DMS53 treated with DMSO at 0.1 percent for 48 hours (cell line): Measurements from ENCODE around the gene RRP9.
A peak's percentile ranks its signal among the peaks of the same experiment; 100 is the strongest.

Experiments used
- DNase-seq: peaks from one replicate; lab custom pipeline; 2025; ENCODE audit not compliant: unreplicated experiment; lab: John Stamatoyannopoulos, UW

RRP9 gene

GRCh38 chr3:51955893-51956770, 14.4 kb upstream of the RRP9 start:
- peak; percentile 8 for DNase-seq

DNA sequence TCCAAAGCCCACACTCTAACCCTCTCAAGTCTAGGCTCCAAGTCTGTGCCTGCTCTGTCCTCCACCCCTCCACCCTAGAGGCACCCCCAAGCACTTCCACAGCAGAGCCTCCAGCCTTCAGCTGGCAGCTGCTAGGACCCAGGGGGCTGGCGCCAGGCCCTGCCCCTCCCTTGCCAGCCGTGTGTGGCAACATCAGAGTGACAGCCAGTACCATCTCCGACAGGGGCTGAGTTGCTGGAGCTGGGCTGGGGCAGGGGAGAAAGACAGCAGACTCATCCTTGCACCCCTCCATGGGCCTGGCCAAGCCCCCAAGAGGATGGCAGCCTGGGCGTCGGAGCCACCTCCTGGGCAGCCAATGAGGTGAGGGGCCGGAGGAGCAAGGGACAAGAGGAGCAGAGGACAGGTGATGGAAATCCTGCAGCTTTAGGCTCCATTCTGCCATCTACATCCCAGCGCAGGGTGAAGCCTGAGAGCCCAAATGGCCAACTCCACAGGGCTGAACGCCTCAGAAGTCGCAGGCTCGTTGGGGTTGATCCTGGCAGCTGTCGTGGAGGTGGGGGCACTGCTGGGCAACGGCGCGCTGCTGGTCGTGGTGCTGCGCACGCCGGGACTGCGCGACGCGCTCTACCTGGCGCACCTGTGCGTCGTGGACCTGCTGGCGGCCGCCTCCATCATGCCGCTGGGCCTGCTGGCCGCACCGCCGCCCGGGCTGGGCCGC, 13.6 kb upstream of the RRP9 start, which contains the start of gene GPR62:
Gene GPR62, plus strand, starts transcription at position 207 of the 718 bp plus-strand sequence. Its CDS starts 272 bp downstream, at position 479.
- no peak for DNase-seq

- no peak for DNase-seq
Measured at GRCh38 chr3:51954713-51955112, 13.0 kb upstream of the RRP9 start.

- DNase-seq, result no peak
Measured at GRCh38 chr3:51954105-51954504, 12.4 kb upstream of the RRP9 start.

- DNase-seq, result no peak
Measured at GRCh38 chr3:51953445-51953844, 11.7 kb upstream of the RRP9 start.

- DNase-seq, result no peak
Measured at GRCh38 chr3:51950899-51951298, 9.2 kb upstream of the RRP9 start.

GRCh38 chr3:51949121-51949520, 7.4 kb upstream of the RRP9 start:
- no peak for DNase-seq

GRCh38 chr3:51948016-51948580, 6.4 kb upstream of the RRP9 start:
- no peak for DNase-seq

GRCh38 chr3:51947215-51947900, 5.7 kb upstream of the RRP9 start:
- DNase-seq, result no peak

- DNase-seq, result no peak
Measured at GRCh38 chr3:51946796-51947195, 5.1 kb upstream of the RRP9 start.

DNA sequence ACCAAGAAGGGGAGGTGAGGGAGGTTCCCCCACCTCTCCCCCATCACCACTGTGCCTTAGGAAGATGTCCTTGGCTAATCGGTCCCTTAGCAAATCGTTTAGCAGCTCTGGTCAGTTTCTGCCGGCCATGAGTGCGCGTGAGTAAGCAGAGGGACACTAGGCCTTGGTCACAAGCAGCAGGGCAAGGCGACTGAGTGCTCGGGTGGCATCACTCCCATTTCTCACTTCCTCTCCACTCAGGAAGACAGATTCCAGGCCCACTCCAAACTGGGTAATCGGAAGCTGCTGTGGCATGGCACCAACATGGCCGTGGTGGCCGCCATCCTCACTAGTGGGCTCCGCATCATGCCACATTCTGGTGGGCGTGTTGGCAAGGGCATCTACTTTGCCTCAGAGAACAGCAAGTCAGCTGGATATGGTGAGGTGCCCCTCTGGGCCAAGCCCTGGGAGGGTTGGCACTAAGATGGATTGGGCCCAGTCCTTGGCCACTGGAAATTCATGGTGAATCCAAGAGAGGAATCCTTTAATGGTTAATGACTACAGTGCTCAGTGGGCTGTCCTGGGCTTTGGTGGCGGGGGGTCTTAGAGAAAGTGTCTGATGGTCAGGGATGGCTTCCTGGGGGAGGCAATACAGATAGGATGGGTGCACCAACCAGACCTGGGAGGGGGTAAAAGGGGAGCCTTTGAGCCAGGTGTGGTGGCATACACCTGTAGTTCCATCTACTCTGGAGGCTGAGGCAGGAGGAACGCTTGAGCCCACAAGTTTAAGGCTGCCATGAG, 4.4 kb upstream of the RRP9 start:
- DNase-seq, result no peak

DNA sequence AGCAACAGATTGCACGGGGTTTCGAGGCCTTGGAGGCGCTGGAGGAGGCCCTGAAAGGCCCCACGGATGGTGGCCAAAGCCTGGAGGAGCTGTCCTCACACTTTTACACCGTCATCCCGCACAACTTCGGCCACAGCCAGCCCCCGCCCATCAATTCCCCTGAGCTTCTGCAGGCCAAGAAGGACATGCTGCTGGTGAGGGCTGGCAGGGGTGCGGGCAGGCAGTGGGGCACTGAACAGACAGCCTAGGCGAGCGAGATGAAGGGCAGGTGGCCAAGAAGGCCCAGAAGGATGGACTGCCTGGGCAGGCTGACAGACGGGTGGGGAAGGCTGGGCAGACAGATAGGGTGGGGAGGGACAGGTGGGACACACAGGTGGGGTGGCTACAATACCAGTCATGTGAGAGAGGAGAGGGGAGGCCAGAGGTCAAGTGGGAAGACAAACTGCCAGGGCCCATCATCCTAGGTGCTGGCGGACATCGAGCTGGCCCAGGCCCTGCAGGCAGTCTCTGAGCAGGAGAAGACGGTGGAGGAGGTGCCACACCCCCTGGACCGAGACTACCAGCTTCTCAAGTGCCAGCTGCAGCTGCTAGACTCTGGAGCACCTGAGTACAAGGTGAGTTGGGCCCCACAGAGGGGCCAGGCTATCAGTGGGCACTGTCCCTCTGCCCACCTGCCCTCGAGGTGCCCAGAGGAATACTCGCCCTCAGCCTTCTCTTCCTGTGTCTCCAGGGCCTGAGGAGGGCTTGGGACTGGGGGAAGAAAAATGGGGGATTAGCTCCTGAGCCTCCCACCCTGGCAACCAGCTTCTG, 3.5 kb upstream of the RRP9 start:
- no peak for DNase-seq

GRCh38 chr3:51944451-51945021, 2.8 kb upstream of the RRP9 start:
- no peak for DNase-seq

- no peak for DNase-seq
Measured at GRCh38 chr3:51943451-51944391, 2.0 kb upstream of the RRP9 start.

DNA sequence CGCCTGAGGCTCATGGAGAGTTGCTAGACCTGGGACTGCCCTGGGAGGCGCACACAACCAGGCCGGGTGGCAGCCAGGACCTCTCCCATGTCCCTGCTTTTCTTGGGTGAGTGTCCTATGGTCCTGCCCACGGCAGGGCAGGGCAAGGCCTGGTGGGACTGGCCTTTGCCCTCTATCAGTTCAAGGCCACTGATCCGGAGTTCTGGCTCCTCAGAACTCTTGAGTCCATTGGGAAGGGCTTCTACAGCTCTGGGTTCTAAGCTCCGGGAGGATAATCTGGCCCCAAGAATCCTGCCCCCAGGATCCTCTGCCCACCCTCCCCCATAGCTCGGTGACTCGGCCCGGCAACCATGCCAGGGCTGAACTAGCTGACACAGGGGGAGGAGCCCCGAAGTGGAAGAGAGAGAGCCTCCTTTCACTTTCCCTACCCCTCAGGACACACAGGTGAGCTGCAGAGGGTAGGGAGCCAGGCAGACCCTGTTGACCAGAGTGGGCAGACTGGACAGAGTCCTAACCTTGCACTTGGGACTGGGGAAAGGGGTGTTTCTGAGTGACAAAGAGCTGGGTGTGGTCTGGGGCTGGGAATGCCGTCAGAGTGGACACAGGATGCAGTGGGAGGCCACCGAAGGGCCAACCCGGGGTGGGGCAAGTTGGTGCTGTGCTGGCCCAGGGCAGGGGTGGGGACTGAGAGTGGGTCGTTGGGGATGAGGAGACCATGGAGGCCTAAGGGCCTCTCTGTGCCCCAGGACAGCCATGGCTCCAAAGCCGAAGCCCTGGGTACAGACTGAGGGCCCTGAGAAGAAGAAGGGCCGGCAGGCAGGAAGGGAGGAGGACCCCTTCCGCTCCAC, 1.1 kb upstream of the RRP9 start:
- DNase-seq, result no peak

- DNase-seq, result no peak
Measured at GRCh38 chr3:51941463-51941797, 274 bp downstream of the RRP9 start.

DNA sequence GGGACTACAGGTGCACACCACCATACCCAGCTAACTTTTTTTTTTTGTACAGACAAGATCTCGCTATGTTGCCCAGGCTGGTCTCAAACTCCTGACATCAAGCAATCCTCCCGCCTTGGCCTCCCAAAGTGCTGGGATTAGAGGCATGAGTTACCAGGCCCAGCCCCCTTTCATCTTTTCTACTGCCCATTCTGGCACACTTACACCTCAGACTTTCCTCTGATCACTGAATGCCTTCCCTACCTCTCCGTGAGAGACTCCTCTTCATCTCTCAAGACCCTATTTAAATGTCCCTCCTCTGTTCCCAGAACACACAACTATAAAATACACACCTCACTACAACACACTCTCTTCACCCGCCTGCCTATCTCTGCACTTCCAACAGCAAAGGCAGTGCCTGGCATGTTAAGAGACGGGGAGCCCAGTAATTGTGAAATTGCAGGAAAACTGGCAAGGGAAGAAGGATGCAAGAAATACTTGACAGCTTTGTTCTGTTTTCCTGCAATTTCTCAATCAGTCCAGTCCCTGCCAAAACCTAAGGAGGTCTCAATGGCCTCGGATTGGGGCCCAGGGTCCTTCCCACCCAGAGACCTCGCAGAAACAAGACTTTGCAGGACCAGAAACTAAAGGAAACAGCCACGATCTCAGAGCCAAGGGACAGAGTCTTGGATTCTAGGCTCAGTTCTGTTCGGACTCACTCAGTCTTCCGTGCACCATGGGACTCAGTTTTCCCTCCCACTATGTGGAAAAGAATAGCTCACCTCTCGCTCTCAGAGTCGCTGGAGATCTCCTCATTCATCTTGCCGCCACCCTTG, 849 bp downstream of the RRP9 start:
- no peak for DNase-seq
